Stimulated activated CD4-positive, alpha-beta T cell treated with anti-CD3 and anti-CD28 coated beads, TNF-alpha, amount 100 ng/mL, for 24 hours (primary cell): ENCODE data around the gene TNFAIP8L3.
"Not testable (repeated sequence)": the region's sequence is repeated elsewhere in the genome, so short reads cannot be mapped to it uniquely, and the experiment has no call there.

ENCODE experiments used
- DNase-seq, 3 experiments: peaks; one replicate each; pipeline ENCODE4 v3.0.0-alpha.2; 2020; ENCODE audit warnings: low read depth in 3 of 3

TNFAIP8L3 gene

DNA sequence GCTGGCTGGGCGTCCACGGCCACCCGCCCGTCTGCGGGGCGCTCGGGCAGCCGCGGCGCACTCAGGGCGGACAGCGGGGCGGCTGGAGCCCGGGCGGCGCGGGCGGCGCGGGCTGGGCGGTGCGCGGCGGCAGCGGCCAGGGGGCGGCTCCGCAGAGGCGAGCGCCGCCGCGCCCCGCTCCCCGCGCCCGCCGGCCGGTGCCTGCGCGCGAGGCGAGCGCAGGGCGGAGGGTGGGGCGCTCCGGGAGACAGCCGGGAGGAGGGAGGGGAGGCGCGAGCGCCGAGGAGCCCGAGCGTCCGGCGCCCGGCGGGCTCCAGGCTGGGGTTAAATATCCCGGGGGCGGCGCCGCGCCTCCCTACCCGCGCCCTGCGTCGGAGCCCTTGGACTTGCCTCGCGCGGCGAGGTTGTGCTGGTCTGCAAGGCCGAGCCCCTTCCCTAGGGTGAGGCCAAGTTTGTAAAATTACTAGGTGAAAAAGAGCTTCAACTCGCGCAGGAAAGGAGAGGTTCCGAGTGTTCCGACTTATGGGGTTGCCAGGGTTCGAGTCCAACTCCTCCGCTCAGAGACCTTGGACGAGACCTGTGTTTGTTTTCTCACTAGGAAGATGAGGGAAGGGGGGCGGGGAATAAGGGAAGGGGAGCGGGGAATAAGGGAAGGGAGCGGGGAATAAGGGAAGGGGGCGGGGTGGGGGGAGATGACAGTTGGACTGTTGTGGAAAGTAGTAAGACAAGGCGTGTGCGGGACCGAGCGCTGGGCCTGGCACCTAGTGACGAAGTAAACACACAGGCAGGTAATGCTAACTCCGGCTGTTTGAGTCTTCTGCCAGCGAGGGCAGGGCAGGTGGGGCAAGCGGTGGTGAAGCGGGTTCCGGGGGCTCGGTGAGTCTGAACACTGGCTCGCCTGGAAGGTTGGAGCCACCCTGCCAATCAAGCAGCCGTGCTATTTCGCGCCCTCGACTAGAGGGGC is at the start of gene TNFAIP8L3:
TSS of gene TNFAIP8L3 (minus strand) at position 301 of the 964 bp plus-strand sequence. CDS start 311 bp downstream, outside the sequence.
- DNase-seq = no peak

GRCh38 chr15:51144021-51144532 is 49.4 kb upstream of the TNFAIP8L3 start:
- DNase-seq = no peak

DNA sequence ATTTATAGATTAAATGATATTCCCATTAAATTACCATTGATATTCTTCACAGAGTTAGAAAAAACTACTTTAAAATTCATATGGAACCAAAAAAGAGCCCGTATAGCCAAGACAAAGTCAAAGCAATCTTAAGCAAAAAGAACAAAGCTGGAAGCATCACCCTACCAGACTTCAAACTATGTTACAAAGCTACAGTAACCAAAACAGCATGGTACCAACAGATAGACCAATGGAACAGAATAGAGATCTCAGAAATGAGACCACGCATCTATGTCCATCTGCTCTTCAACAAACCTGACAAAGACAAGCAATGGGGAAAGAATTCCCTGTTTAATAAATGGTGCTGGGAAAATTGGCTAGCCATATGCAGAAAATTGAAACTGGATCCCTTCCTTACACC is 45.6 kb upstream of the TNFAIP8L3 start:
- DNase-seq = not testable (repeated sequence)

- DNase-seq = no peak
These were observed 44.4 kb upstream of the TNFAIP8L3 start for GRCh38 chr15:51139091-51139490.

DNA sequence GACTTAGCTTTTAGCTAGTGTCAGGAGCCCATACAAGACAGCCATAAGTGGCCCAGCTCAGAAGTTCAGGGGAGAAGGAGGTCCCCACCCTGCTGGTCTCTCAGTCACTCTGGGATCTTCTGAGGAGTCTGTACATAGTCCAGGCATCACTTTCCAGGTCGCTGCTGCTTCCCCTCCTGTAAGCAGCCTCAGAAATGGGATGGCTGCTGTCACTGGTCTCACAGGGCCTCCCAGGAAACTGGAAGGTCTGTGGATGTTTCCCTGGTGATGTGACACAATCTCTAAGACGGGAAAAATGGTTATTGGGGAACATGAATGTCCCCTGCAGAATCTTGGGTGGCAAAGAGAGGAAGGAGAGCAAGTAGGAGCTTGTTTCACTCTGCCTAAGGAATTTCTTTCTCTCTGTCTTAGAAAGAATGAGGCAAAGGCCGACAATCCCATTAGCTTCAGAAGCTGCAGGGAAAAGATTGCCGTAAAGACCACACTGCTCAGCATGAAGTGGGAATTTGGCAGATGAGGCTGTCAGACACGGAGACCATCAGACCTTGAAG is 43.2 kb upstream of the TNFAIP8L3 start:
- no peak for DNase-seq

DNA sequence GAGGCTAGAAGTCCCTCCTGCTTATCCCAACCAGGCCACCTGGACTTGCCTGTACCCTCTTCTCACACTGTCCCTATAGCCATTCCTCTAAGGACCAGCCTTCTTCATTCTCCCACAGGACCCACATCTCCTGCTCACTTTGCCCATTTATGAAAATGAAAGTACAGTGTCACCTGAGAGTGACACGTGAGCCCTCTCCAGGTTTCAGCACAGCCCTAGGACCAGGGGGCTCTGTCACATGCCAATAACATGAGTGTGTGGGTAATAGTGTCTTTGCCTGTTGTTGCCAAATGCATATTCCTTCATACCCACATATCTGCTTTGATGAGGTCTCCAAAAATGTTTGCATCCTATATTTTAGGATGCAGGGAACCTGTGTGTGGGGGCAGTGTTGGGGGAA is 42.3 kb upstream of the TNFAIP8L3 start:
- no peak for DNase-seq

DNA sequence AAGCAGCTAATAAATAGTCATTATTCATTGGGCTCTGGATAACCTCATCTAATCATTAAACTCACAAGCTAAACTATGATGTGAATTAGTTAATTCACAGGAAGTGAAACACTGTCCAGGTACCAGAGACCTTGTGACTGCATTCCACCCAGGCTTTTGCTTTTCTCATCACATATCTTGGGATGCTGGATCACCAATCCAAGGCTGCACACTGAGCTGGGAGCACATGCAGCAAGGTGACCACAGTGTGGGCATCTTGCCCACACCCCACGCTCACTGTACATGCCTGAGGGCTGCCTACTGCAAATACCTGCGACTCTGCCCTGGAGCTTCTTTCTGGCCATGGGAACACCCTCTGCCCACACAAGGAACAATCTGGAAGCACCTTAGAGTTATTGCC is 40.6 kb upstream of the TNFAIP8L3 start:
- DNase-seq = no peak

DNA sequence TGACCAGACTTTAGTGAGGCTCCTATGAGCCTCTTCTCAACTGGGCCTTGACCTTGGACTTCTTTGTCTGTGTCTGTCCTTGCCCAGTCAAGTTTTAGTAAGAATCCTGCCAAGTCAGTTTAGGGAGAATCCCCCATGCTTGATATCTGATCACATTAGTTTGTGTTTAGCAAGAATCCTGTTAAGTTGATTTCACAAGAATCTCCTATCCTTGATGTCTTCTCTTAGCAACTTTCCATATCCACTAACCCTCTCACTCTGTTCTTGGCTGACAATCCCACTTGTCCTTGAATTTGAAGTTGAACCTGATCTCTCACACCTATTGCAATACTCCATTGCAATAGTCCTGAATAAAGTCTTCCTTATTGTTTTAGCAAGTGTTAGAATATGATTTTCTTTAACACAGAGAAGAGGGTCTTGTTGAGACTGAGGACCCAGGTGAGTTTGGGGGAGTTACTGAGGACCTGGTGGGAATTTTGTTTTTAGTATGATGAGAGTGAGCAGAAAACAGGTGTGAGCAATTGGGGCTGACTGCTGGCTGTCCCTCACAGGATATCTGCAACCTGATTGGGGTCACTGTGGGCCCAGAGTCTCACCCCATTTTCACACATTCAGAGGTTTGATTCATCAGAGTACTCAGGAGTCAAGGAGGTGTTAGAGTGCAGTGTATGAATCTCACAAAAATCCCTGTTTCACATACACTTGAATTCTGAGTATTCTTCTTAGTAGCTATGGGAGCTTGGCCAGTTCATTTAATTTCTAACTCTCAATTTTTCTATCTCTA is 39.9 kb upstream of the TNFAIP8L3 start:
- DNase-seq = no peak

GRCh38 chr15:51133140-51133765 is 38.5 kb upstream of the TNFAIP8L3 start:
- no peak for DNase-seq

DNA sequence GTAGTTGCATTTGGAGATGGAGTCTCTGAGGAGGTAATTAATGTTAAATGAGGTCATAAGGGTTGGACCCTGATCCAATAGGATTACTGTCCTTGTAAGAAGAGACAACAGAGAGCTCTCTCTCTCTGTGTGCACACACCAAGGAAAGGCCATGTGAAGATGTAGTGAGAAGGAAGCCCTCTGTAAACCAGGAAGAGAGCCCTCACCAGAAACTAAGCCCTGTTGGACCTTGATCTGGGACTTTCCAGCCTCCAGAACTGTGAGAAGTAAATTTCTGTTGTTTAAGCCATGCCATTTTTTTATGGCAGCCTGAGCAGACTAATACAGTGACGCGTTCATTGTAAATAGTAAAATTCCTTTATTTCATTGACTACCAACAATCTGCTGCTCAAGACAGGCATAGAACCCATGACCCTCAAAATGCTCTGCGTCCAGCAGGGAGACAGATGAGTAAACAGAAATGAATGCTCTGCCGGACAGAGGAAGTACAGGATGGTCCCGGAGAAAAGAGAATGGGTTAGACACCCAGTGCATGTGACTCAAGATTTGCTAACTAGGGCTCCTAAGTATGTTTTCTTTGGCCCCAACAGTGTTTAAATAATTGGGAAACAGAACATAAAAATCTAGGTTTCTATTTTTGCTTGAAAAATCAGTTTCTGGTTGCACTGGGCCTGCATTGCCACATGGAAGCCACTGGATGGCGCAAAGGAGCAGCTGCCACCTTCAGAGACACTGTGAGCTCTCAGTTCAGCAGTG is 37.9 kb upstream of the TNFAIP8L3 start:
- DNase-seq = no peak

DNA sequence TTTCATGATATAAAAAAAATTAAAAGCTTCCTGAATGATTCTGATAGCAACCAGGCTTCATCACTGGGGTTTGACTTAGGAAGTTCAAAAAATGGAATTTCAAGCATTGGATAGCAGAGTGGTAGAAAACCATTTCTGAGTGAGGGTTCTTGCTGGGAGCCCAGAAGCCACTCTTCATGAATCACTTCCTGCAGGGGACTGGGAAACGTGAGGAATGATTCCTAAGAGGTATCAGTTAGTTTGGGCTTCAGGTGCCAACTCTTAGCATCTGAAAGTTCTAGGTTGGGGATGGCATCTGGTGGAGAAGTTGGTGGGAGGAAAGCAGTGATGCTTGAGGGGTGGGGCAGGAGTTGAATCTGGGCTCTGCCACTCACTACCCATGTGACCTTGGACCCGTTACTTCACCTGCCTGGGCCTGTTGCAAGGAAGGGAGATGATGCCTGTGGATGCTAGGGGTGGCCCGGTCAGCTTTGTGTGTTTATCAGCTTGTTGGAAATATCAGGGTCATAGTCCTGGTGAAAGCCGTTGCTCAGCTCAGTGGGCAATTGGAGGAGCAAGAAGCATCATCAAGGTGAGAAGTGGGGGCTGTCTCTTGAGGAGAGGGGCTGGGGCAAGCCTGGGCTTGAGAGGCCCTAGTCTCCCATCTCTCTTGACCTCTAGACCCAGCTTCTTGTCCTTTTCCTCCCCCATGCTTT is 37.0 kb upstream of the TNFAIP8L3 start:
- no peak for DNase-seq

DNA sequence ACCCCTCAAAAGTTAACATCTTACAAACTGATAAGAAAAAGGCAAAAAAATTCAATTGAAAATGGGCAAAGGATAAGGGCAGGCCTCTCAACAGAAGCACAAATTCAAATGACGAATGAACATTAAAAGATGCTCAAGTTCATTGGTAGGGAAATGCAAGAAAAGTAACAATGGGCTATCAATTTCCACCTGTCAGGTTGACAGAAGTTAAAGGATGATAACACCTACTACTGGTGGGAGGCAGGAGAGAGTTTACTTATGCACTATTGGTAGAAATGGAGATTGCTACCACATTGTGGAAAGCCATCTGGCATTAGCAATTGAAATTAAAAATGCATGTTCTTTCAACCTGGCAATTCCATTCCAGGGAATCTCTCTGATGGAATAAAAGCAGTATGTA is 35.6 kb upstream of the TNFAIP8L3 start:
- DNase-seq = no peak

DNA sequence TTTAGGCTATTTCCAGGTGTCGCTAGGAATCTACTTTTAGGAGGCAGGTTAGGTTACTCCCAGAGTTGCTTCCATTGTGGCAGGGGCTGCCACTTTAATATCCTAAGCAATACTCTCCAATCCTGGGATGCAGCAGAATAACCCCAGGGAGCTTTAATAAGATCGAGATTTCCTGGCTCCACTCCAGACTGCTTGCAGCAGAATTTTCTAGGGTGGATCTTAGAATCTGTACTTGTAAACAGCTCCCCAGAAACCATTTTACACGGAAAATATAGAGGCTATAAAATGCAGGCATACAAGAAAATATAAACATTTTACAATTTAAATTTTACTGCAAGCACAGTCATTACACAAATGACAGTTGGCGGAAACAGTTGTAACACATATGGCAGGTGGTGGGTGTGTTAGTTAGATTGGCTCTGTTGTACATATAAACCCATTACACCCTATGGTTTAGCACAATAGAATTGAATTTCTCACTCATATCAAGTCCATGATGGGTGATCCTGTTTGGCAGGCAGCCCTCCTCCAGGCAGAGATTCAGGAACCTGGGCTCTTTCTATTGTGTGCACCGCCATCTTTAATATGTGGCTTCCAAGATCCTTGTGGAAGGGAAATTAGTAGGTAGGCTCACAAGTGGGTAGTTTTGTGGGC is 35.0 kb upstream of the TNFAIP8L3 start:
- no peak for DNase-seq

DNA sequence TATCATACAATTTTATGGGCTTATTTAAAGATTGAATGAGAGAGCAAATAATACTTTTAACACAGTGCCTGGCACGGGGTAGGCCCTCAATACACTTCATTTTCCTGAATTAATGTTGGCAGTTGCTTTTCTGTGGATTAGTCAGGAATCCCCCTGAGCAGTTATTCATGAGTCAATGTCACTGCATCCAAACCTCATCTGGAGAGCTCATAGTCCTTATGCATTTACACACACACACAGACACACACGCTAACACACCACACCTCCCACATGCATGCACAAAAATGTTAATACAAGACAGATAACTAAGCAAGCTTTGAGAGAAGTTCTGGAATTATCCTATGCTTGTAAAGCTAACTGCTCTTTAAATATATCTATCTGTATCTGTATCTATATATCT is 34.0 kb upstream of the TNFAIP8L3 start:
- no peak for DNase-seq

DNA sequence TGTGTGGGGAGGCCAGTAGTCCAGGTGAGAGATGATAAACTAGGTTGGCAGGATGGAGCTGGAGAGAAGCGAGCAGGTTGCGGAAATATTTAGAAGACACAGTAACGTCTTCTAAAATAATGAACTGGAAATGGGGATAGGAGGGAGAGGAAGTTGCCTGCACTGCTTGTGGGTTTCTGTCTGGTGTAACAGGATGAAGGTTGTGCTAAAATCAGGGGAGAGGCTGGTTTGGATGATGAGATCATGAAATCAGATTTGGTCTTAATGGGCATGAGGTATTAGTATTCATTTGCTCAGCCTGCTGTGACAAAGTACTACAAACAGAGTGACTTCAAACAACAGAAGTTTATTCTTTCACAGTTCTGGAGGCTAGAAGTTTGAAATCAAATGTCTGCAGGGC is 32.1 kb upstream of the TNFAIP8L3 start:
- no peak for DNase-seq

DNA sequence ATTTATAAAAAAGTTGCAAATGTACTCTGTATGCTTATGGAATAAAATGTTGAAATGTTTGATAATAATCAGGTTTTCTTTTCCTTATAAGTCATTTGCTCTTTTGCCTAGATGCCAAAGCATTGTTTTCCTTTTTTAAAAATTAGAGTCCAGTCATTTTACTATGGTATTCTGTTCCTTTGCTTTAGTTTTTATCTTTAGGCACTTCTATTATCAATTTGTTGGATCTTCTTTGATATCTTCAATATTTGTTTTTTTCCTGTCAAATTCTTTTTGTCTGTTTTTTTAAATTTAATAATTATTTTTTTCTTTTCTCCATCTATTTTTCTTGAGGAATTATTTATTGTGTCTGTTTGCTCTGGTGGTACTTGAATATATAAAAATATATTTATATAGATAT is 28.3 kb upstream of the TNFAIP8L3 start:
- not testable (repeated sequence) for DNase-seq

DNA sequence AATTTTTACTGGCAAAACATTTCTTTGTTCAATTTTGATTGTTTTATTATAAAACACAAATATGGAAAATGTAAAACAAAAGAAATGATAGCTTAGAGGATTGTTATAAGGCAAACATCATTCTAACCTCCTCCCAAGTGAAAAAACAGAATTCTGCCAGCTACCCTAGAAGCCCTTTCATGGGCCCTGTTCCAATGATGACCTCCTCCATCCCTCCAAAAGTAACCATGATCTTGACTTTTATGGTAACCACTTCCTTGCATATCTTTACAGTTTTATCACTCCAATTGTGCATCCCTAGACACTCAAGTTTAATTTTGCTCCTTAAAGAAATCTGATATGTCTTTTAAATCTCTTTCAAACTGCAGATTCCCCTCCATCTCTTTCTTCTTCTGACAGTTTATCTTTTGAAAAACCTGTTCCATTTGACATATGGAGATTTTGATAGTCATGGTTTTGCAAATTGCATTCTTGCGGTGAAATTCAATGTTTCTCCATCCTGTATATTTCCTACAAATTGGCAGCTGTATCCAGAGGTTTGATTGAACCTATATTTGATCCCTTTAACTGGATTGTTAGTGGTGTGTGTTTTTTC is 27.0 kb upstream of the TNFAIP8L3 start:
- no peak for DNase-seq

DNA sequence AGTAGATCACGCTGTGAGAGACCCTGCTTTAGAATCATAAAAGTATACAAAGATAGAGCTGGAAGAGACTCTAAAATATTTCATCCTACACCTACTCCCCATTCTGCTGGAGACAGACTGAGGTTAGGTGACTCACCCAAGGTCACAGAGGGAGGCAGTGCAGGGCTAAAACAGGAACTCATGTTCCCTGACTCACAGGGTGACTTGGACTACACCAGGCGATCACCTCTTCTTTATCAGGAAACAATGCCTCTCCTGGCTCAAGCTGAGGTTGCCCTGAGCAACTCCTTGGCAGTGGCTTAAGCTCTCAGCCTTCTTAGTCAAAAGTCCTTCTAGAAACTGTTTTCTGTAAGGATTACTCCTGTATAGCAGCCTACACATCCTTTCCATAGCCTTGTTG is 26.4 kb upstream of the TNFAIP8L3 start:
- no peak for DNase-seq

GRCh38 chr15:51119120-51119519 is 24.4 kb upstream of the TNFAIP8L3 start:
- DNase-seq = no peak
